NCI-H2196 (cell line): Measurements from ENCODE around the gene MLPH.

Experiments
- DNase-seq: peaks from one replicate; lab custom pipeline; 2025; ENCODE audit not compliant: unreplicated experiment; lab: John Stamatoyannopoulos, UW

The MLPH gene

DNA sequence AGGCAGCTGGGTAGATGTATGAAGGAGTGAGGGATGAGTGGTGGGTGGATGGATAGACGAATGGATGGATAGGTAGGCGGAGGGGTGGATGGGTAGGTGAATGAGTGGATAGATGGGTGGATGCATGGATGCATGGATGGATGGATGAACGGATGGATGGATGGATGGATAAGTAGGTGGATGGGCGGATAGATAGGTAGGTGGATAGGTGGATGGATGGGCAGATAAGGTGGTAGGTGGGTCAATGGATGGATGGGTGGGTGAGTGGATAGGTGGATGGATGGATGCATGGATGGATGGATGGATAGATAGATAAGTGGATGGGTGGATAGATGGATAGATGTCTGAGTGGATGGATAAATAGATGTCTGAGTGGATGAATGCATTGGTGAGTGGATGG lies 30.1 kb downstream of the MLPH start:
- DNase-seq: no peak

DNA sequence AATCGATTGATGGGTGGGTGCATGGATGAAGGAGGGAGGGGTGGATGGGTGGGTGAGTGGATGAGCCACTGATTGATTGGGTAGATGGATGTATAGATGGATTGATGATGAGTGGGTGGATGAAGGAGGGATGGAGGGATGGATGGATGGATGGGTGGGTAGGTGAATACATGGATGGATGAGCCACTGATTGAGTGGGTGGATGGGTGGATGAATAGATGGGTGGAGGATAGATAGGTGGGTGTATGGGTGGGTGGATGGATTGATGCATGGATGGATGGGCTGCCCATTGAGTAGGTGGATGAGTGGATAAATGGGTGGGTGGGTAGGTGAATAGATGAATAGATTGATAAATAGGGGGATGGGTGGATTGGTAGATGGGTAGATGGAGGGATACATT lies 30.9 kb downstream of the MLPH start:
- DNase-seq: no peak

DNA sequence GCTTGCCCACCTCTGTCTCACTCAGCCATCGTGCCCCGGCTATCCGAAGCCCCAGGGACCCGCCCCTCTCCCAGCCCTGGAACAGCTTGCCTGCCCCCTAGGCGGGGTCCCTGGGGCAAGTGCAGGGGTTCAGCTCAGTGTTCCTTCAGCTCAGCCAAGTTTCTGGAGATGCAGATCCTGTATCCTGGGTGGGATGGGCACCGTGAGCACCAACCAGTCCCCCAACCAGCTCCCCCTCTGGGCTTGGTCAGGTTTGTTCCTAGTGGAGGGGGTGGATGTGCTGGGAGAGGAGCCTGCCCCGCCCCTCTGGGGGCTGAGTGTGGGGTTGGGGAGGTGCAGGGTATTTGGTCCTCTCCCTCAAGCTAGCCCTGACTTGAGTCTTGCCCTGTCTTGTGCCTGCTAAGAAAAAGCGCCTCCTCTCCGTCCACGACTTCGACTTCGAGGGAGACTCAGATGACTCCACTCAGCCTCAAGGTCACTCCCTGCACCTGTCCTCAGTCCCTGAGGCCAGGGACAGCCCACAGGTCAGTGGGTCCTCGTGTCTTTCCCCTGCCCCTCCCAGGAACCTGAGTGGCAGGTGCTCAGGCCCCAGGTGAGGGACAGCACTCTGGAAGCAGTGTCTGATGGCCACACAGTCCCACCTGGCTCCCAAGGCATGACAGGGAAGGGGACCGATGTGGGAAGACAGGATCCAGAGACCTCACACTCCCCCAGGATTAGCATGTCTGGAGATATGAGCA lies 32.6 kb downstream of the MLPH start:
- no peak for DNase-seq

DNA sequence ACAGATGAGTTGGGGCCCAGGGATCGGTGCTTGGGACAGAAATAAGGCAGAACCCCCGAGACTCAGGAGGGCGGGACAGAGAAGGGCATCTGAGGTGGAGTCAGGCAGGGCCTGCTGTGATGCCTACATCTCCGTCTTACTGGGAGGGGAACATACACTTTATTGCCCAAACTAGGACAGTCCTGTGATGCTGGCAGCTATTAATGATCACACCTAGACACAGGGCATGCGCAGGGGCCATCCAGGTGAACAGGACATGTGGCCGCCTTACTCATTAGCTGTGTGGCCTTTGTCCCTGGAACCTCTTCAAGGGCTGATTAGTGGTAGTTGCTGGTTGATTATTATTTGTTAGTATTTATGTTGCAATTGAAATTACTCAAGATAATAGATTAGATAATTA lies 33.2 kb downstream of the MLPH start:
- no peak for DNase-seq

DNA sequence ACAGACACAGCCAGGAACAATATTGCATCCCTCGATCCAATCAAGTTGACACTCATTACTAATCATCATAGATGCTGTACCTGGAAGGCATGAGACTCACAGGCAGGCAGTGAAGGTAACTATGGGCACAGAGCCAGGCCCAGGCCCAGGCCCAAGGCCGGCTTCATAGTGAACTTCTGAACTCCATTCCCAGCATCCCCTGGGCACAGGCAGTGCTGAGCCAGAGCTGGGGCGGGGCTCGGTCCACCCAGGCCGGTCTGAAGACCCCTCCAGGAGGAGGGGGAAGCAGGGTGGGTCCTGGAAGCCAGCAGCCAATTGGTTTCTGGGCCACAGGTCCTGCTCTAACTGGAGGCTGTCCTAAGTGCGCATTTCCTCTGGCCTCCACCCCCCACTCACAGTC lies 37.6 kb downstream of the MLPH start:
- DNase-seq: no peak

DNA sequence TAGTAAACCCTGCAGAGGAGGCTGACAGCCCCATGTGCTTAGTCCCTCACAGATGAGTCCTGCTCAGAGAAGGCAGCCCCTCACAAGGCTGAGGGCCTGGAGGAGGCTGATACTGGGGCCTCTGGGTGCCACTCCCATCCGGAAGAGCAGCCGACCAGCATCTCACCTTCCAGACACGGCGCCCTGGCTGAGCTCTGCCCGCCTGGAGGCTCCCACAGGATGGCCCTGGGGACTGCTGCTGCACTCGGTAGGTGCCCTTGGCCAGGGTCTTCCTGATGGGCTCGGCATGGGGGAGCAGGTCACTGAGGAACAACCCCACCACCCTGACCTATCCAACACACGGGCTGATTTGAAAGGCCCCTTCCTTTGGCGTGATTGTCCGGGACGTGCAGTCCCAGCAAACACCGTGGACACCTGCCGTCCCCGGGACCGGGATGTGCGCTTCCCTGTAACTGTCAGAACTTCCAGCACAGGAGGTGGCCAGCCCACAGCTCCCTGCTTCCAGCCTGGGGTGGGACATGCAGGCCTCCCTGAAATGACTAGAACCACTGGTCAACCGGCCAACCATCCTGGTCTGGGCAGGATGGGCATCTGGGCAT lies 38.6 kb downstream of the MLPH start:
- no peak for DNase-seq

DNA sequence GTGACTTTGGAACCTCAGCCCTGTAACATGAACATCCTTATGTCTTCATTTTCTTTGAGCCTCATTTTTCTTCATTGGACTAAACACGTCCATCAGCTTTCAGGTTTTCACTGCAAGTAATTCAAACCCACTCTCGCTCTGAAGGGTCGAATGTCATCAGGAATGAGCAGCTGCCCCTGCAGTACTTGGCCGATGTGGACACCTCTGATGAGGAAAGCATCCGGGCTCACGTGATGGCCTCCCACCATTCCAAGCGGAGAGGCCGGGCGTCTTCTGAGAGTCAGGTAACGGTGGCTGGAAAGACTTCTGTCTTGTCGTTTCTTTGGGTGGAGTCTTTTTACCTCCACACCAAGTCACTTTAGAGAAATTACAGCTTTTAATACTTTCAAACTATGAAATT lies 40.2 kb downstream of the MLPH start:
- no peak for DNase-seq

DNA sequence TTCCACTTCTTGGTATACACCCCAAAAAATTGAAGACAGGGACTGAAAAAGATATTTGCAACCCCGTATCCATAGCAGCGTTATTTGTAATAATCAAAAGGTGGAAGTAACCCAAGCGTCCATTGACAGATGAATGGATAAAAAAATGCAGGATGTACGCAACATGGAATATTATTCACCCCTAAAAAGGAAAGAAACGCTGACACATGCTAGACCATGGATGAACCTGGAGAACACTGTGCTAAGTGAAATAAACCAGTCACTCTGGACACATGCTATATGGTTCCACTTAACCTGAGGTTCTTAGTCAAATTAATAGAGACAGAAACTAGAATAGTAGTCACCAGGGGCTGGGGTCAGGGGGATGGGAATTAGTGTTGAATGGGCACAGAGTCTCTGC lies 40.7 kb downstream of the MLPH start:
- DNase-seq: no peak

DNA sequence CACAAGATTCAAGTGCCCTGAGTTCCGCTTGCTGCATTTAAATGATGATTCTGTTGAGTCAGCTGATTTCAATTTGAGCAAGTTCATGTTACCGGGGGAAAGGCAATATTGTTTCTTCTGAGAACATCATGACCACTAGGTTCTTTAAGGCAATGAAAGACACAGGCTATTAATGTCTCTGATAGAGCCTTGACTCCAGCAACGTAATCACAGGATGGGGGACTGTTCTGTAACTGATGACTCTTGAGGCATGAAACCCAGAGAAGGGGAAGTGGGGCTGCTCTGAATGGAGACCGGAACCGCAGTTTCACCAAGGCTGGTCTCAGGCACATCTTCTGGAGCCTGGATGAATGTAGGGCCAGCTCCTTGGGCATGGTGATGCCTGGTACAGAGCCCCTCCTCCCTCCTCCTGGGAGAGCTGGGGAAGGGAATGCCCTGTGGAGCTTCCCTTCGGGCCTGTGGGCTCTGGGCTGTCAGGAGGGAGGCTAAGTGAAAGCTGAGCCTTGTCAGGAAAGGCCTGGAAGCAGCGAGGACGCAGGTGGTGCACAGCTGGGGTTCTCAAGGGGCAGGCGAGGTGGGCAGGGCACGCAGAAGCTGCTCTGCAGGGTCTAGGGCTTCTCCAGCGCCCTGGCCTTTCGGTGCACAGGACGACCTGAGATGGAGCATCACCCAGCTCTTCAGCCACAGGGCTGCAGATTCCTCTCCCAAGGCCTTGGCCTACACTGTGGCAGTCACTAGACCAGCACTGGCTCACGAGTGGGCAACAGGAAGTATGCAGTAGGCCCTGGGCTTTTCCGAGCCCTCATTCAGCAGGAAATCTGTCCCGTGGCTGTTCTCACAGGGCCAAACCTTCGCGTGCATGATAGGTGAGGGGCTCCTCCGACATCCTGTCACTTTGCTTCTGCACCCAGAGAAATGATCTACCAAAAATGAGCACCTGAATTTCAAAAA lies 42.7 kb downstream of the MLPH start:
- no peak for DNase-seq

DNA sequence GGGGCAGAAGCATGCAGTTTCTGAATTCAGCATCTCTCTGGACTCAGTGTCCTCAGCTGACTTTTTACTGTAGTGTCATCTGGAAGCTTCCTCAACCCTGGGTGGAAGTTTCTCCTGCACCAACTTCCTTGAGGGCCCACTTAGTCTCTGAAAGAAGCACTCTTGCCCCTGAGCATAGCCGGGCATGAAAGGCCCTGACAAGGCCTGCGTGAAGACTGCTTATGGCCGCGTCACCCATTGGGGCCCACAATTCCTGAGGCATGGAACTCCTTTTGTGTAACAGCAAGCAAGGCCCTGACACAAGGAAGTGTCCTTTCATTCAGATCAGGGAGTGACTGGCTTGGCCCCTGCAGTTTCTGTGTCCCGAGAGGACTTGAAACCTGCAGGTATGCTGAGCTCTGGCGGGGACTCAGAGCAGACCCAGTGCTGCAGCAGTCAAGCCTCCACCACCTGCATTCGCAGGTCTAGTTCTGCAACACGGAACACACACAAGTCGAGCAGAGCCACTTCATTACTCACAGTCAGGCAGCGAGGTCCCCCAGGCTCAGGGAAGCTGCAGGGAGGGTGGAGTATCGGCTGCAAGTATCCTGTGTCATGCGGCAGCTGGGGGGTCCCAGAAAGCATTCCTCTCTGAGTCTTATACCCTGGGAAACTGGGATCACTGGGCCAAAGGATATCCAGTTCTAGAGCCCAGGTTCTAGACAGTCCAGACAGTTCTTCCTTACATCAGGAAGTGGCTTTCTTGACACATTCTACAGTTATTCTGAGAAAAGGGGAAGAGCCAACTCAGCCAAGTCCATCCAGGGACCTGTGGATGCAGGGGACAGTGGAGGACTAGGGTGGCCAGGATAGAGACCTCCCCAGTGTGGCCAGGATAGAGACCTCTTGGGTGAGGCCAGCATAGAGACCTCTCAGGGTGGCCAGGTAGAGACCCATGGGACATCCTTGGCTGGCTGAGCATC lies 43.7 kb downstream of the MLPH start:
- no peak for DNase-seq

DNA sequence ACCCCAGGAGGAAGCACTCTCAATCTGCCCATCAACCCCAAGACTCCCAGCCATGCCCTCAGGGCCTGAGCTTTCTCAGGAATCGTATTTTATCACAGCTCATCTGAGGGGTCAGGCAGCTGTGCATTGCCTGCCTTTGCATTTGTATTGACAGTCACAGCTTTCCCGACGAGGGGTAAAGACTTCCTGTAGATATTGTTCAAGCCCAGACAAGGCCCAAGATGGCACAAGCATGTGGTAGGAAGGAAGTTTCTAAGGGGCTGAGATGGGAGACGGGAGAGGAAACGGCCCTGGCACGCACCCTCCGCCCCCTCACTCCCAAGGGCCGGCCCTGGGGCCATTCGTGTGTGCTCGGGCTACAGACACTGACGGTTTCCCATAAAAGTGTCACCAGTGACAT lies 45.1 kb downstream of the MLPH start:
- DNase-seq: no peak

DNA sequence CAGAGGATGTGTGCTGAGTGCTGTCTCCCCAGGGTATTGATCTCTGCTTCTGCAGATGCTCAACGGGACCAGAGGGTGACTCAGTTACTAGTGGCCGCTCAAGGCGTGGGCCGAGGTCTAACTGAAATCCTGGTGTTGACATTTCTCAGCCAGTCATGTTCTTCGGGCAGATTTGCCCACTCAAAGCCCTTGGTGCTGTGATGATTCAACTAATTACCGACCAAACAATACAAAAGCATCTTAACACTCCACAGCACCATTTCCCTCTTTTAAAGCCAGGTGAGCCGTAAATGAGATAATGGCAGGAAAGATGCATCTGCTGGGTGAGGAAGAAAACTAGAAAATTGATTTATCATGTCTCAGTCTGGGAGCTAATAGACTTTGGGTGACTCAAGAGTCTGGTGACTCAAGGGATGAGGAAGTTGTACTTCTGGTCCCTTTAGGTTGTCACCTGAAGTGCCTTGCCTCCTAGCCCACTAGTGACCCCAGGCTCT lies 46.7 kb downstream of the MLPH start:
- DNase-seq: no peak

DNA sequence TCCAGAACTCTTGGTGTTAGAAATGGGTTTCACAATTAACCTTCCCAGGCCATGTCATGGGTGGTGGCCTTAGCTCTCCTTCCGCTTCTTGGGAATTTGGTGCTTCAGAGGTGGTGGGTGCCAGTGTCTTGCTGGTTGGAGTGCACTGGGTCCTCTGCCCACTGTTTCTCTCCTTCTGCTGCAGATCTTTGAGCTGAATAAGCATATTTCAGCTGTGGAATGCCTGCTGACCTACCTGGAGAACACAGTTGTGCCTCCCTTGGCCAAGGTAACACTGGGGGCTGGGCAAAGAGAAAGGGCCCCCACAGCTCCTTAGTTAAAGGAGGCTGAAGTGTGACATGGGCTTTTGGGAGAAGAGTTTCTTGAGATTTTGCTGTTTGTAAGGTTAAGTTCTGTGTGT lies 47.3 kb downstream of the MLPH start:
- DNase-seq: no peak

DNA sequence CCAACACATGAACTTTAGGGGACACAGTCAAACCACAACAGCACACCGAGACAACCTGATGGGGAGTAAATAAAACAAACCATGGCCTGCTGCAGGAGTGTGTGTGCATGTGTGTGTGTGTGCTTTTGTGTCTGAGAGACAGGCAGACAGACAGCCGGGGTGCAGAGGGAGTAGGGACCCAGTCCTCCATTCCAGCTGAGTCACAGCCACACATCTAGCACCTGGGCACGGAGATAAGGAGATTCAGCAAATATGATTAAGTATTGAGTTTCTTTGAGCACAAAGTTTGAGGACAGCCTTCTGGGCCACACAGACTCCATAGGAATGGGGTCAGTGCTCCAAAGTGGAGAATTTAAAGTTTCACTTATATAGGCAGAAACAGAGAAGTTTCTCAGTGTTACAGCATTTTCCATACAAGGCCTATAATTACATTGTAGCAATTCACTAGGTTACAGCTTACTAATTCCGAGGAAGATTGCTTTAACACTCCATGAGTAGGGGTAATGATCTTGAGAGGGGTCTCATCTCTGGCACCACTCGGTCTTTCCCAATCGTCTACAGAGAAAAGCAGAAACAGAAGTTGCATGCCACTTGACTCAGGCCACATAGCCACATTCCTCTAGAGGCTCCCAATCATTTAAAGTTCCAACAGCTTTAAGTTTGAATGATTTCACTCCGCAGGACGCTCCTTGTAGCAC lies 48.5 kb downstream of the MLPH start:
- DNase-seq: no peak

DNA sequence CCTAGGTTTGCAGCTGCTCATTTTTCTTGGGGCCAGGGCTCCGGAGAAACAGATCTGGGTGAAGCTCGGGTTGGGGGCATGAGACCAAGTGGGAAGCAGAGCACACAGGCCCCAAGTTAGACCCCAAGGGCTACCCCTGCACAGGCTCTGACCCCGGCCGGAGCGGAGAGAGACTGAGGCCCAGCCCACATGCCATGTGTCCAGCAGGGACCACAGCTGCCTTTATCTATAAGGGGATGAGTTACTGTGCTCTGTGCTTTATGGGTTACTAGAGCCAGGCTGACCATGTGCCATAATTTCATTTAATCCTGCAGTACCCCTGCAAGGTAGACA lies 49.0 kb downstream of the MLPH start:
- no peak for DNase-seq

DNA sequence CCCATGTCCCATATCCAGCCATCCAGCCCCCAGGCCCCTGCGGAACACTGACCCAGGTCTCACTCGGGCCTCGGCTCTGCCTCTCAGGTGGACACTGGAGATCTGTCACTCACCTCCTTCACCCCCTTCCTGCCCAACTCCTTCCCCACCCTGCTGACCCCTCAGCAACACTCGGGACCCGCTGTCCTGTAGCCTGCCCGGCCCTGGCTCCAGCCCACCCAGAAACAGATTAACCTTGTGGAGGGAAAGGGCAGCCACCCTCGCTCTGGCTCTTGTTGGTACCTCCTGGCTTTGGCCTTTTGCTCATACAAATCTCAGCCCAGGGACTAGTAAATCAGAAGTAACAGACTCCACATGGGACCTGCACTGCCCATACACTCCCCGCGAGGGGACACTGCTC lies 49.6 kb downstream of the MLPH start:
- no peak for DNase-seq

DNA sequence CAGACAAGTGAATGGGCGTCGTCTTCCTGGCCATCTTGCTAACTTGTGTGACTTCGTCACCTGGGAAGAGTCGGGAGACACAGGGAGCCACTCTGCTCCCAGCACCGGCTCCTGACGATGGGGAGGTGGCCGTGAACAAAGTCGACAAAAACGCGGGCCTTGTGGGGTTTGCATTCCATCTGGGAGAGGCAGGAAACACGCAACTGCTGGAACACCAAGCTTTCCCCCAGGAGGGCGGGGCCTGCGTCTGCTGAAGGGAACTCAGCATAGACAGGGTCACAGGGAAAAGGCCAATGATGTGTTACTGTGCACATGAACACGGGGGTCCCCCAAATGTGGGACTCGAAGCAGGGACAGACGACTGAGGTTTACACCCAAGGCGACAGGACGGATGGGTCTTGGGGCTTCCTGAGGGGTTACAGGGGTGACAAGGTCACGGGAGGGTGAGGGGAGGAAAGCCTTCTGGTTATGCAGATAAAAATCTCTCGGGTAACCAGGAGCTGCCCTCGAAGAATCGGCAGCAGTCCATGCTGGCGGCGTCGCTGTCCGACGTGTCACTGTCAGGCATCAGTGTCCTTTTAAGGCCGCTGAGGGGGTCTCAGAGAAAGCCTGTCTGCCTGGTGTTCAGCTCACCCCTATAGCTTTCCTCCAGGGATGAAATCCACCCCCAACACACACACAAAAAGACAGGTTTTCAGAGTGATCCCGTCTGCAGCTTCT lies 51.1 kb downstream of the MLPH start:
- no peak for DNase-seq

DNA sequence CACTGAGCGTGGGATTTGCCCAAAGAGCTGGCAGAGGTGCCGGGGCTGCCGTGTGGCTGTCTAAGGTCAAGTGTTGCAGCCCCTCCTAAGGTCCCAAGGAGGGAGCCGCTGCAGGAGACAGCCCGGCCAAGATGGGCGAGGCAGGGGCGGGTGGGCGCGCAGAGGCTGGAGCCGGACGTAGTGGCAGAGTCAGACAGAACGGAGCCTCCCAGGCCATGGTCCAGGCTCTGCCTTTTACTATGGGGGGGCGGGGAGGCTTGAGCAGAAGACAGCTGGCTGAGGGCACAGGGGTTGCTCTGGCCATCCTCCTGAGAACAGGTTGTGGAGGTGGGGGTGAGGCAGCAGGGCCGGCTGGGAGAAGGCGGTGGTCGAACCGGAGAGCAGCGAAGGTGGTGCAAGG lies 51.9 kb downstream of the MLPH start:
- DNase-seq: no peak

DNA sequence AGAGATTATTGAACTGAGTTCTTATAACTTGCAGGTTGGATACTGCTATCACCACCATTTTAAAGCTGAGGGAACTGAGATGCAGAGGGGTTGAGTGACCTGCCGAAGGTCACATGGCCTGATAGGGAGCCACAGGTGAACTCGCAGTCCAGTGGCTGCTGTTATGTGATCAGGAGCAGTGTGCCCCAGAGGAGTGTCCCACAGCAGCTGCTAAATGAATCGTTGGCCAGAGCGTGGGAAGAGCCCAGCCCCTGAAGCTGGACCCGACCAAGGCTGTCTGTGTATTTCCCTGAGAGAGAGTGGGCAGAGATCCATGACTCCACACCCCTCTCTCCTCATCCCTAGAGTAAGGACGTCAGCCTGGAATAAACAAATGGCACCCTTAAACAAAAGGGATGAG lies 52.6 kb downstream of the MLPH start:
- no peak for DNase-seq
